Testis (tissue), 2 donors: ENCODE results near the gene DOK3.
"Not testable (repeated sequence)": the region's sequence is repeated elsewhere in the genome, so short reads cannot be mapped to it uniquely, and the experiment has no call there.

Source experiments
- POLR2A ChIP-seq: fragments of 450-650 bp; IDR thresholded peaks from one replicate; pipeline ENCODE4 v1.6.1; 2017; ENCODE audit warnings: antibody characterized with exemption, mild to moderate bottlenecking, moderate library complexity
- TF ChIP-seq, protein P1 (sequence below), 3 experiments: fragments of 450-650 bp in 2 of 3; fragments of 200-600 bp in 1 of 3; sonication (generic) in 1 of 3; IDR thresholded peaks; one replicate each; pipeline ENCODE4 v1.5.1; 2016 to 2019; ENCODE audit warnings: antibody characterized with exemption in 3 of 3, mild to moderate bottlenecking in 2 of 3, moderate library complexity in 1 of 3

DNA sequence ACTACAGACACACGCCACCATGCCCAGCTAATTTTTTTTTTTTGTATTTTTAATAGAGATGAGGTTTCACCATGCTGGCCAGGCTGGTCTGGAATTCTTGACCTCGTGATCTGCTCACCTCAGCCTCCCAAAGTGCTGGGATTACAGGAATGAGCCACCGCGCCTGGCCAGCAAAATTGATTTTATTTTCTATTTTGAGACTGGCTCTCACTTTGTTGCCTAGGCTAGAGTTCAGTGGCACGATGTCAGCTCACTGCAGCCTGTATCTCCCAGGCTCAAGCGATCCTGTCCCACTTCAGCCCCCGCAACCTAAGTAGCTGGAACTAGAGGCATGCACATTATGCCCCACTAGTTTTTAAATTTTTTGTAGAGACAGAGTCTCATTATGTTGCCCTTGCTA is 24.8 kb upstream of the DOK3 start:
- TF ChIP-seq, protein P1, sequence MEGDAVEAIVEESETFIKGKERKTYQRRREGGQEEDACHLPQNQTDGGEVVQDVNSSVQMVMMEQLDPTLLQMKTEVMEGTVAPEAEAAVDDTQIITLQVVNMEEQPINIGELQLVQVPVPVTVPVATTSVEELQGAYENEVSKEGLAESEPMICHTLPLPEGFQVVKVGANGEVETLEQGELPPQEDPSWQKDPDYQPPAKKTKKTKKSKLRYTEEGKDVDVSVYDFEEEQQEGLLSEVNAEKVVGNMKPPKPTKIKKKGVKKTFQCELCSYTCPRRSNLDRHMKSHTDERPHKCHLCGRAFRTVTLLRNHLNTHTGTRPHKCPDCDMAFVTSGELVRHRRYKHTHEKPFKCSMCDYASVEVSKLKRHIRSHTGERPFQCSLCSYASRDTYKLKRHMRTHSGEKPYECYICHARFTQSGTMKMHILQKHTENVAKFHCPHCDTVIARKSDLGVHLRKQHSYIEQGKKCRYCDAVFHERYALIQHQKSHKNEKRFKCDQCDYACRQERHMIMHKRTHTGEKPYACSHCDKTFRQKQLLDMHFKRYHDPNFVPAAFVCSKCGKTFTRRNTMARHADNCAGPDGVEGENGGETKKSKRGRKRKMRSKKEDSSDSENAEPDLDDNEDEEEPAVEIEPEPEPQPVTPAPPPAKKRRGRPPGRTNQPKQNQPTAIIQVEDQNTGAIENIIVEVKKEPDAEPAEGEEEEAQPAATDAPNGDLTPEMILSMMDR (IDR thresholded peaks at IDR 0.05), result not testable (repeated sequence)
- not testable (repeated sequence) for TF ChIP-seq POLR2A
